Tibial artery (tissue), 4 donors: ENCODE results near the gene DSC2.

Source experiments
- DNase-seq, 2 donors: peaks; one replicate each; pipeline ENCODE4 v3.0.0-alpha.2; 2019
- H3K27ac ChIP-seq, 2 donors: fragments of 200-600 bp; sonication (generic) in 1 of 2; 1 replicate in 1 of 2; 2 replicates in 1 of 2; pipeline ENCODE4 v1.5.1; 2018 to 2019; ENCODE audit warnings: mild to moderate bottlenecking in 1 of 2
- H3K27me3 ChIP-seq, 2 donors: fragments of 200-600 bp; sonication (generic) in 1 of 2; one replicate each; pipeline versions ENCODE4 v1.5.1 to v1.6.0; 2016 to 2019
- H3K36me3 ChIP-seq, 3 donors: fragments of 200-600 bp; sonication (generic) in 2 of 3; one replicate each; pipeline ENCODE4 v1.5.1; 2016 to 2019; ENCODE audit warnings: mild to moderate bottlenecking in 2 of 3
- H3K4me1 ChIP-seq, 4 donors: fragments of 200-600 bp; sonication (generic) in 2 of 4; 1 replicate in 3 of 4; 2 replicates in 1 of 4; pipeline ENCODE4 v1.5.1; 2016 to 2019
- H3K4me3 ChIP-seq, 2 donors: fragments of 200-600 bp; sonication (generic) in 1 of 2; 1 replicate in 1 of 2; 2 replicates in 1 of 2; pipeline ENCODE4 v1.5.1; 2018 to 2019; ENCODE audit warnings: mild to moderate bottlenecking in 2 of 2
- H3K9me3 ChIP-seq, 3 donors: fragments of 200-600 bp; sonication (generic) in 1 of 3; one replicate each; pipeline ENCODE4 v1.5.1; 2016 to 2019
- intact Hi-C: fragments of 100-400 bp; cut with DNase I; formaldehyde crosslinking; loops from one replicate; pipeline ENCODE4 v1.15.0; 2023; ENCODE audit warnings: low total_unique reads
- TF ChIP-seq, protein P1 (sequence below), 2 experiments: fragments of 200-600 bp in 1 of 2; fragments of 450-650 bp in 1 of 2; IDR thresholded peaks; one replicate each; pipeline ENCODE4 v1.5.1; 2017 to 2019; ENCODE audit warnings: antibody characterized with exemption in 2 of 2, mild to moderate bottlenecking in 1 of 2, moderate library complexity in 1 of 2

DSC2 gene

DNA sequence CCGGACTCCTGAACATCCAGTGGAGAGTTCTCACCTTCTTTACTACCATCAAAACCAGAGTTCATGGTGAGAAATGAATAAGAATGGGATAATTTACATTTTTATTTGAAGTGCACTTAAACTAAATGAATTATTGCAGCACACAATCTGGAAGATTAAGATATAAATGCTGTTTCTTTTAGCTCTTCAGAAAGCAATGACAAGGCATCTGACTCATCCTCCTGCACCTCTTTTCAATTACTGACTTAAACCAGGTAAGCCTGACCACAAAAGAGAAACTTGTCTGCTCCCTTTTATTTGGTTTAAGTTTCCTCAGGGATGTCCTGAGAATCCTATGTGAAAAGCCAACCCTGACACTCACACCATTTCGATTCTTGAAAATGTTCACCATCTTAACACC, 720 bp upstream of the DSC2 start:
- no peaks in the 10 kb centered on the region for H3K36me3 ChIP-seq
- no peak overlapping the region for H3K27ac ChIP-seq
- H3K9me3 ChIP-seq, result no peaks in the 10 kb centered on the region
- intact Hi-C loops, result no loop called here
- no peak for DNase-seq
- peaks cover 0 to 16% (median 15%) of the 10 kb centered on the region in 4 donors for H3K4me1 ChIP-seq
- TF ChIP-seq, protein P1, sequence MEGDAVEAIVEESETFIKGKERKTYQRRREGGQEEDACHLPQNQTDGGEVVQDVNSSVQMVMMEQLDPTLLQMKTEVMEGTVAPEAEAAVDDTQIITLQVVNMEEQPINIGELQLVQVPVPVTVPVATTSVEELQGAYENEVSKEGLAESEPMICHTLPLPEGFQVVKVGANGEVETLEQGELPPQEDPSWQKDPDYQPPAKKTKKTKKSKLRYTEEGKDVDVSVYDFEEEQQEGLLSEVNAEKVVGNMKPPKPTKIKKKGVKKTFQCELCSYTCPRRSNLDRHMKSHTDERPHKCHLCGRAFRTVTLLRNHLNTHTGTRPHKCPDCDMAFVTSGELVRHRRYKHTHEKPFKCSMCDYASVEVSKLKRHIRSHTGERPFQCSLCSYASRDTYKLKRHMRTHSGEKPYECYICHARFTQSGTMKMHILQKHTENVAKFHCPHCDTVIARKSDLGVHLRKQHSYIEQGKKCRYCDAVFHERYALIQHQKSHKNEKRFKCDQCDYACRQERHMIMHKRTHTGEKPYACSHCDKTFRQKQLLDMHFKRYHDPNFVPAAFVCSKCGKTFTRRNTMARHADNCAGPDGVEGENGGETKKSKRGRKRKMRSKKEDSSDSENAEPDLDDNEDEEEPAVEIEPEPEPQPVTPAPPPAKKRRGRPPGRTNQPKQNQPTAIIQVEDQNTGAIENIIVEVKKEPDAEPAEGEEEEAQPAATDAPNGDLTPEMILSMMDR (IDR thresholded peaks at IDR 0.05), result no peak
- peaks cover 0 to 39% of the 10 kb centered on the region in 2 donors for H3K27me3 ChIP-seq
- H3K4me3 ChIP-seq, result no peak overlapping the region

DNA sequence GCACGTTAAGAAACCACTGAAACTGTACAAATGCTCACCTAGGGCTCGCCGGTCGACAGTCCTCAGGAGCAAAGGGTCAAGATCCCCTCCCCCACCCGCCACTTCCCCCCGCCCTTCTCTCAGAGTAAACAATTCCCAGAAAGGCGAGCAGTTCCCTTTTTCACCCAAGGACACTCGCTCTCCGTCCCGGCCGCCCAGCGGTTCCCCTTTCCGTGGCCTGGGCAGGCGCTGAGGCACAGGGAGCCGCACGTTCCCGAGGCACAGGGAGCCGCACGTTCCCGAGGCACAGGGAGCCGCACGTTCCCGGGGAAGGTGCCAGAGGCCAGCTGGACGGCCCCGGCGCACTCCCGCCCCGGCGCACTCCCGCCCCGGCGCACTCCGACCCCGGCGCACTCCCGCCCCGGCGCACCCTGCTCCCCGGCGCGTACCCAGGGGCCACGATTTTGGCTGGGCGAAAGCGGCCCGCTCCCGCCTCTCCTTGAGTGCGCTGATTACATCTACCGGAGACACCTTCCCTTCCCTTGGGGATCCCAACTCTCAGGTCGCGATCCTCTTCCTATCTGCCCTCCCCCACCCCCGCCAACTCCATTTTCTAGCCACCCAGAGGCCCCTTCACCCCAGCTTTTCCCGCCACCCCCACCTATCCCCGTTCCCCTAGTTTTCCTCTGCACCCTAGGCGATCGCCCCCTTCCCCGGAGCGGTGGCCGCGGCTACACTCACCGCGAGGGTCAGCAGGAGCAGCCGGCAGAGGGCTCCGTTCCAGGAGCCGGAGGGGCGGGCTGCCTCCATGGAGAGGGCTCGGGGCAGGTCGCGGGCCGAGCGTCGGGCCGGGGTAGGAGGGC, 817 bp downstream of the DSC2 start:
- peak overlapping the region; percentile 21 to 42 for H3K27ac ChIP-seq
- H3K36me3 ChIP-seq, result no peaks in the 10 kb centered on the region
- TF ChIP-seq, protein P1 (IDR thresholded peaks at IDR 0.05), result no peak
- peaks cover 0 to 39% of the 10 kb centered on the region in 2 donors for H3K27me3 ChIP-seq
- DNase-seq, result peak; percentile 57 to 74
- peaks cover 0 to 16% (median 15%) of the 10 kb centered on the region in 4 donors for H3K4me1 ChIP-seq
- intact Hi-C loops, result no loop called here
- H3K9me3 ChIP-seq, result no peaks in the 10 kb centered on the region
- H3K4me3 ChIP-seq, result peak overlapping the region; percentile 45 to 56

DNA sequence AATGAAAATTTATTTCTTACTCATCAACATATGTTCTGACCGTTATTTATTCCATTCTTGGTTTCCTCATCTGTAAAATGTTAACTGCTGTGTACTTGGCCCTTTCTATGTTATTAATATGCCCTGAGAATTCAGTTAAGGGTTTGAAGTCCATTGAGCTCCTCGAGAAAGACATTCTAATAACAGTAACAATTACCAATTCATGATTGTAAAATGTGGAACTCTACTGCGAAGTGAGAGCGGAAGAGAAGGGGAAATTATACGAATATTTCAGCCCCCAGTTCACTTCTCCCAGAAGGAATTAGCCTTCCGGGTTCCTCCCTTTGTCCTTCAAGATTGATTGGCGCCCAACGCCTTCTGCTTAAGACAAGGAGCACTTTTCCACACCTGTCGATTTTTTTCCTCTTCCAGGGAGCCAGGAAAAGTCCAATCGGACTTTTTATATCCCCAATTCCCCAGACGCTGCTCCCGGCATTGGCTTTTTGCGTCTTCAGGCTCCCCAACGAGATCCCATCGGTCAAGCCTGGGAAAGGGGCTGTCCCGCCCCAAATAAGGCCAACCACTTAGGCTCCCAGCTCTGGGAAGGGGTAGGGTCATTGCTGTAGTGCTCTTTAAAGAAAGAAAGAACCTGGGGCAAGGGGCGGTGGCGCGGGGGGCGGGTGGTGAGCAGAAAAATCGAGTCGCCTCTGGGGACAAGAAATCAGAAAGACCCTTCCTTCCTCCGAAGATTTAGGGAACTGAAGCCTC, 1.6 kb downstream of the DSC2 start:
- DNase-seq, result no peak
- H3K27ac ChIP-seq, result peak overlapping the region; percentile 21

DNA sequence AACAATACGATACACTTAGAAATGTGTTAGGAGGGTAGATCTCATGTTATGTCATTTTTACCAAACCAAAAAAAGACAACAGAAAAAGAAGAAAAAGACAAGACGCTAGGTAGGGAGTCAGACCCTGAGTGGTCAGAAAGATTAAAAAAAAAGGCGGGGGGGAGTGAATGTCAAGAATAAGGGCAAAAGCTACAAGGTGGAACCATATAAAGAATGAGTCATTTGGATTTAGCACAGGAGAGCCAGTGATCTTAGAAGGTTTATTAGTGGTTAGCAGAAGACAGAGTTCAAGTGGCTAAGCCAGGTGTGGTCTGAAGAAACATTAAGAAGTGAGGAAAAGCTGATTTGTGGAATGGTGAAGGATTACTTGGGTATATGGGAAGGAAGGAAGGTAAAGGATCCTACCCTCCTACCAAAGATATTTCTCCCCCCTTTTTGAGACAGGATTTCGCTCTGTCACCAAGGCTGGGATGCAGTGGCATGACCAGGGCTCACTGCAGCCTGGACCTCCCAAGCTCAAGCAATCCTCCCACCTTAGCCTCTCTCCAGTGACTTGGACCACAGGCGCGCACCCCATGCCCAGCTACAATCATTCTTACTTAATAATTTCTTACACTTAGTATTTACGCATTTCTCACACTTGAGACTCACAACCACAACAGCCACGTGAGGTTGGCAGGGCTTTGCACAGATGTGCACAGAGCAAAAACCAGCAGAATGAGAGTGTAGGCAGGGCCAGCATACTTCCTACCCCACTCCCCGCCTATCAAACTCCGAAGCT, 2.6 kb downstream of the DSC2 start:
- H3K4me3 ChIP-seq, result no peak overlapping the region
- intact Hi-C loops, result no loop called here

More for the DNA sequence above, 1.6 kb downstream of the DSC2 start:
- Histone ChIP-seq H3K9me3 (no peaks in the 10 kb centered on the region), H3K4me3 (peak overlapping the region; percentile 45 to 56), H3K4me1 (peaks cover 0 to 16% (median 15%) of the 10 kb centered on the region in 4 donors), H3K36me3 (no peaks in the 10 kb centered on the region), H3K27me3 (peaks cover 0 to 39% of the 10 kb centered on the region in 2 donors)
- intact Hi-C loops, result no loop called here
- TF ChIP-seq, protein P1 (IDR thresholded peaks at IDR 0.05), result no peak

DNA sequence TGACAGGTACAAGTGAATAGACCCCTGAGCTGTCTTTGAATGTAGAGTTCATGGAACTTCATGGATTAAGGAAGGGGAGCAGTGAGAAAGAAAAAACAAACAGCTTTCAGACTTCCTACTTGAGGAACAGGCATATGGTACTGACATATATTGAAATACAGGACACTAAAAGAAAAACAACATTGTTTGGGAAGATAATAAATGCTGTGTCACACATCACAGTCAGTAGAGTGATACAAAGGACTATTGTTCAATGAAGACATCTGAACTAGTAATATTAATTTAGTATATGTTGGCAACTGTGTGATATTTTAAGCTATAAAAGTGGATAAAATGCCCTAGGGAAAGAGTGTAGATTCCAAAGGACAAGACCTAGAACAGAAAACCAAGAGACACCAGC, 3.3 kb downstream of the DSC2 start:
- TF ChIP-seq, protein P1 (IDR thresholded peaks at IDR 0.05), result no peak
- H3K9me3 ChIP-seq, result no peaks in the 10 kb centered on the region
- intact Hi-C loops, result no loop called here
- H3K4me3 ChIP-seq, result no peak overlapping the region
- H3K4me1 ChIP-seq, result peaks cover 0 to 16% (median 15%) of the 10 kb centered on the region in 4 donors
- no peak for DNase-seq
- H3K27ac ChIP-seq, result no peak overlapping the region
- peaks cover 0 to 39% of the 10 kb centered on the region in 2 donors for H3K27me3 ChIP-seq
- H3K36me3 ChIP-seq, result no peaks in the 10 kb centered on the region

More for the DNA sequence above, 2.6 kb downstream of the DSC2 start:
- Histone ChIP-seq H3K27me3 (peaks cover 0 to 39% of the 10 kb centered on the region in 2 donors), H3K36me3 (no peaks in the 10 kb centered on the region), H3K9me3 (no peaks in the 10 kb centered on the region), H3K4me1 (peaks cover 0 to 16% (median 15%) of the 10 kb centered on the region in 4 donors), H3K27ac (no peak overlapping the region)
- TF ChIP-seq, protein P1 (IDR thresholded peaks at IDR 0.05), result no peak
- DNase-seq, result no peak
